Astrocyte (in vitro differentiated cells and primary cell): Measurements from ENCODE around the gene SAP30L. TPM values are rescaled to one million over a fixed set of nuclear protein-coding genes. Genes with fewer than 3 reads are reported as not detected.

Experiments used
- DNase-seq: peaks from one replicate; pipeline ENCODE4 v3.0.0-alpha.2; 2010; ENCODE audit warnings: low read depth
- FAIRE-seq: peaks from 2 replicates; lab custom pipeline; 2011; peaks lifted over from hg19 to GRCh38; lab: Jason Lieb, UNC
- H2AFZ ChIP-seq: 2 replicates; pipeline ENCODE4 v1.6.0; 2012; ENCODE audit warnings: low read depth, low read length, inconsistent platforms
- H3K27ac ChIP-seq: 2 replicates; pipeline ENCODE4 v1.5.1; 2011; ENCODE audit warnings: low read depth, low read length, inconsistent platforms
- H3K27me3 ChIP-seq: 2 replicates; pipeline ENCODE4 v1.6.0; 2011; ENCODE audit warnings: low read length, inconsistent platforms; ENCODE audit not compliant: insufficient read depth
- H3K36me3 ChIP-seq: 2 replicates; pipeline ENCODE4 v1.5.1; 2011; ENCODE audit warnings: low read length, inconsistent platforms; ENCODE audit not compliant: insufficient read depth
- H3K4me1 ChIP-seq: 2 replicates; pipeline ENCODE4 v1.5.1; 2011; ENCODE audit warnings: low read length, inconsistent platforms; ENCODE audit not compliant: insufficient read depth
- H3K4me2 ChIP-seq: 2 replicates; pipeline ENCODE4 v1.6.0; 2012; ENCODE audit warnings: low read length, inconsistent platforms
- H3K4me3 ChIP-seq: 2 replicates; pipeline ENCODE4 v1.5.1; 2011; ENCODE audit warnings: low read depth, mild to moderate bottlenecking, low read length, inconsistent platforms; ENCODE audit not compliant: insufficient read depth
- H3K79me2 ChIP-seq: 2 replicates; pipeline ENCODE4 v1.6.0; 2012; ENCODE audit warnings: mild to moderate bottlenecking, low read length, inconsistent platforms; ENCODE audit not compliant: insufficient read depth
- H3K9ac ChIP-seq: 2 replicates; pipeline ENCODE4 v1.6.0; 2012; ENCODE audit warnings: mild to moderate bottlenecking, low read length, inconsistent platforms
- H3K9me3 ChIP-seq: 2 replicates; pipeline ENCODE4 v1.5.1; 2012; ENCODE audit warnings: low read depth, mild to moderate bottlenecking, low read length, inconsistent platforms; ENCODE audit not compliant: insufficient read depth
- H4K20me1 ChIP-seq: 2 replicates; pipeline ENCODE4 v1.6.0; 2012; ENCODE audit warnings: low read length, inconsistent platforms; ENCODE audit not compliant: insufficient read depth
- H3K27ac Mint-ChIP-seq: one replicate; pipeline ENCODE4 v1.8.0; 2021; ENCODE audit warnings: mild to moderate bottlenecking, mixed read lengths; ENCODE audit not compliant: unreplicated experiment
- H3K27me3 Mint-ChIP-seq: one replicate; pipeline ENCODE4 v1.8.0; 2021; ENCODE audit warnings: low read depth, mixed read lengths; ENCODE audit not compliant: unreplicated experiment
- H3K36me3 Mint-ChIP-seq: one replicate; pipeline ENCODE4 v1.8.0; 2021; ENCODE audit warnings: low read depth, mixed read lengths; ENCODE audit not compliant: unreplicated experiment
- H3K4me1 Mint-ChIP-seq: one replicate; pipeline ENCODE4 v1.8.0; 2021; ENCODE audit warnings: low read depth, mixed read lengths; ENCODE audit not compliant: unreplicated experiment
- H3K4me3 Mint-ChIP-seq: one replicate; pipeline ENCODE4 v1.8.0; 2021; ENCODE audit warnings: mild to moderate bottlenecking, moderate library complexity, mixed read lengths; ENCODE audit not compliant: unreplicated experiment
- H3K9me3 Mint-ChIP-seq: one replicate; pipeline ENCODE4 v1.8.0; 2021; ENCODE audit warnings: mild to moderate bottlenecking, mixed read lengths; ENCODE audit not compliant: unreplicated experiment
- EZH2 ChIP-seq: IDR thresholded peaks from 2 replicates; pipeline ENCODE4 v1.6.1; 2012; ENCODE audit warnings: mild to moderate bottlenecking, low read length, inconsistent platforms; ENCODE audit not compliant: insufficient read depth
- total RNA-seq: library from RNA; stranded (reverse); gene quantifications from 2 replicates; pipeline ENCODE4 v1.2.1, GENCODE V29; 2021
- TF ChIP-seq, protein P1 (sequence below): IDR thresholded peaks from 2 replicates; pipeline ENCODE4 v1.5.1; 2011; ENCODE audit warnings: low read depth, mild to moderate bottlenecking, inconsistent platforms, low read length, moderate library complexity; ENCODE audit not compliant: insufficient read depth

The SAP30L gene
- total RNA-seq, 1 donor from 2014 or later: 26.3 TPM

DNA sequence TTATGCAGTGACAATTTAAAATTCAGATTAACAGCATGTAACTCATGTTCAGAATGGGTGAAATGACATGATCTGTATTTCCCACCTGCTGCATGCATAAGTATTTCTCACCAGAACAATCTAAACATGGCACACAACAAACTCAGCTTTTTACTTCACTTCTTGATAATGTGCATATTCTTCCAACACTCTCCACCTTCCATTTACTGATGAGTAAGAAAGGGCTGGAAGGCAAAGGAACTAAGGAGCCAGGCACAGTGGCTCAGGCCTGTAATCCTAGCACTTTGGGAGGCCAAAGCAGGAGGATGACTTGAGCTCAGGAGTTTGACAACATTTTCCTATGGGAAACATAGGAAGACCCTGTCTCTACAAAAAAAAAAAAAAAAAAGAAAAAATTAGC is 35.8 kb upstream of the SAP30L start:
- no peak overlapping the region for H2AFZ ChIP-seq
- no peak overlapping the region for H3K4me3 Mint-ChIP-seq
- no peak overlapping the region for H3K4me2 ChIP-seq
- H3K9me3 ChIP-seq: no peaks in the 10 kb centered on the region
- TF ChIP-seq, protein P1, sequence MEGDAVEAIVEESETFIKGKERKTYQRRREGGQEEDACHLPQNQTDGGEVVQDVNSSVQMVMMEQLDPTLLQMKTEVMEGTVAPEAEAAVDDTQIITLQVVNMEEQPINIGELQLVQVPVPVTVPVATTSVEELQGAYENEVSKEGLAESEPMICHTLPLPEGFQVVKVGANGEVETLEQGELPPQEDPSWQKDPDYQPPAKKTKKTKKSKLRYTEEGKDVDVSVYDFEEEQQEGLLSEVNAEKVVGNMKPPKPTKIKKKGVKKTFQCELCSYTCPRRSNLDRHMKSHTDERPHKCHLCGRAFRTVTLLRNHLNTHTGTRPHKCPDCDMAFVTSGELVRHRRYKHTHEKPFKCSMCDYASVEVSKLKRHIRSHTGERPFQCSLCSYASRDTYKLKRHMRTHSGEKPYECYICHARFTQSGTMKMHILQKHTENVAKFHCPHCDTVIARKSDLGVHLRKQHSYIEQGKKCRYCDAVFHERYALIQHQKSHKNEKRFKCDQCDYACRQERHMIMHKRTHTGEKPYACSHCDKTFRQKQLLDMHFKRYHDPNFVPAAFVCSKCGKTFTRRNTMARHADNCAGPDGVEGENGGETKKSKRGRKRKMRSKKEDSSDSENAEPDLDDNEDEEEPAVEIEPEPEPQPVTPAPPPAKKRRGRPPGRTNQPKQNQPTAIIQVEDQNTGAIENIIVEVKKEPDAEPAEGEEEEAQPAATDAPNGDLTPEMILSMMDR: no peak
- TF ChIP-seq EZH2: no peak
- H3K27me3 Mint-ChIP-seq: no peaks in the 10 kb centered on the region
- H3K9ac ChIP-seq: no peak overlapping the region
- no peak overlapping the region for H3K27ac Mint-ChIP-seq
- H3K9me3 Mint-ChIP-seq: no peaks in the 10 kb centered on the region
- H3K79me2 ChIP-seq: no peaks in the 10 kb centered on the region
- no peak overlapping the region for H3K4me3 ChIP-seq
- H3K4me1 ChIP-seq: peaks cover 6% of the 10 kb centered on the region
- no peak overlapping the region for H3K27ac ChIP-seq
- H3K4me1 Mint-ChIP-seq: peaks cover 6% of the 10 kb centered on the region
- no peak for DNase-seq
- H4K20me1 ChIP-seq: peaks cover 3% of the 10 kb centered on the region
- peaks cover 28% of the 10 kb centered on the region for H3K36me3 Mint-ChIP-seq
- H3K36me3 ChIP-seq: peaks cover 17% of the 10 kb centered on the region
- no peak for FAIRE-seq
- no peaks in the 10 kb centered on the region for H3K27me3 ChIP-seq

DNA sequence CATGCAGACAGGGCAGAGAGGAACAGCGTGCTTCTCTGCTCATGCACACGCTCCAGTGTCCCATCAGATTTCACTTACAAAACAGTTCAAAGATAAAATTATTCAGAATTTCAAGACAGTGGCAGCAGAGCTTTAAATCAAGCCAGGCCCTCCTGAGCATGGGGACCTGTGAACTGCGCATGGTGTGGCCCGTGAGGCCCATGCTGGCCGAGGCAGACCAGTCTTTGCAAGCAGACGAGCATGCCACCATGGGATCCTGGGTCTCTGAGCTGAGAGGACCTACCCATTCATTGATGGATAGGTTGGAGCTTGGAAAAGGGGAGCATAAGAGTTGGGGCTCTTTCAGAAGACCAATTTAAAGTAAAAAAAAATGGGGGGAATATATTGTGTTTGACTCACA is 35.0 kb upstream of the SAP30L start:
- no peak for FAIRE-seq

GRCh38 chr5:154411338-154411737 is 34.5 kb upstream of the SAP30L start:
- H3K4me3 ChIP-seq: no peak overlapping the region
- H3K27ac ChIP-seq: no peak overlapping the region
- Mint-ChIP-seq H3K4me1 (no peaks in the 10 kb centered on the region), H3K36me3 (peaks cover 29% of the 10 kb centered on the region), H3K27me3 (no peaks in the 10 kb centered on the region), H3K27ac (no peak overlapping the region), H3K4me3 (no peak overlapping the region), H3K9me3 (no peaks in the 10 kb centered on the region)
- H3K79me2 ChIP-seq: no peaks in the 10 kb centered on the region
- no peaks in the 10 kb centered on the region for H3K9me3 ChIP-seq
- H3K27me3 ChIP-seq: no peaks in the 10 kb centered on the region
- DNase-seq (no peak), FAIRE-seq (no peak)
- H2AFZ ChIP-seq: no peak overlapping the region
- H4K20me1 ChIP-seq: peaks cover 3% of the 10 kb centered on the region
- TF ChIP-seq, protein P1: no peak
- no peak for TF ChIP-seq EZH2
- H3K4me2 ChIP-seq: no peak overlapping the region
- H3K4me1 ChIP-seq: no peaks in the 10 kb centered on the region
- peaks cover 21% of the 10 kb centered on the region for H3K36me3 ChIP-seq
- no peak overlapping the region for H3K9ac ChIP-seq

More for the DNA sequence above, 35.0 kb upstream of the SAP30L start:
- no peaks in the 10 kb centered on the region for H3K9me3 Mint-ChIP-seq
- Histone ChIP-seq H3K79me2 (no peaks in the 10 kb centered on the region), H3K4me1 (no peaks in the 10 kb centered on the region), H3K9ac (no peak overlapping the region), H3K9me3 (no peaks in the 10 kb centered on the region), H3K4me2 (no peak overlapping the region), H2AFZ (no peak overlapping the region), H3K36me3 (peaks cover 19% of the 10 kb centered on the region), H3K27me3 (no peaks in the 10 kb centered on the region), H3K4me3 (no peak overlapping the region), H3K27ac (no peak overlapping the region), H4K20me1 (peaks cover 3% of the 10 kb centered on the region)
- H3K4me3 Mint-ChIP-seq: no peak overlapping the region
- H3K27me3 Mint-ChIP-seq: no peaks in the 10 kb centered on the region
- peaks cover 29% of the 10 kb centered on the region for H3K36me3 Mint-ChIP-seq
- peaks cover 2% of the 10 kb centered on the region for H3K4me1 Mint-ChIP-seq
- TF ChIP-seq, protein P1: no peak
- no peak for TF ChIP-seq EZH2
- DNase-seq: no peak
- H3K27ac Mint-ChIP-seq: no peak overlapping the region
